Right cardiac atrium (tissue), 5 donors: Measurements from ENCODE around the gene GRHL3. TPM values are rescaled to one million over a fixed set of nuclear protein-coding genes. Genes with fewer than 3 reads are reported as not detected.

Experiments
- ATAC-seq, 2 donors: fragments of 200-7000 bp; cut with Tn5 transposase; one replicate each; pipeline versions ENCODE4 v1.8.0 to v1.9.1; 2020; ENCODE audit warnings: moderate library complexity in 2 of 2, mild to moderate bottlenecking in 1 of 2
- DNase-seq, 3 donors: peaks; one replicate each; pipeline ENCODE4 v3.0.0-alpha.2; 2020
- H3K27ac ChIP-seq: one replicate; pipeline ENCODE4 v1.5.1; 2013; ENCODE audit warnings: mild to moderate bottlenecking, low read length, control low read depth, moderate library complexity
- H3K27me3 ChIP-seq: one replicate; pipeline ENCODE4 v1.6.1; 2013; ENCODE audit not compliant: control insufficient read depth, insufficient read depth
- H3K4me1 ChIP-seq: one replicate; pipeline ENCODE4 v1.6.1; 2013; ENCODE audit warnings: low read length; ENCODE audit not compliant: control insufficient read depth, insufficient read depth
- H3K4me3 ChIP-seq: one replicate; pipeline ENCODE4 v1.5.1; 2013; ENCODE audit warnings: low read length, control low read depth
- H3K9me3 ChIP-seq: one replicate; pipeline ENCODE4 v1.6.1; 2013; ENCODE audit warnings: low read length; ENCODE audit not compliant: control insufficient read depth
- WGBS: extraction: QIAGEN DNeasy Blood & Tissue Kit; methylation state at CpG from one replicate; pipeline ENCODE4 v1.1.7; 2013; 5-methylcytosine and 5-hydroxymethylcytosine counted together
- intact Hi-C, 4 donors: fragments of 100-400 bp; cut with DNase I; formaldehyde crosslinking; loops; one replicate each; pipeline versions ENCODE4 v1.11.0 to v1.14.0; 2022 to 2023
- polyA plus RNA-seq: library from polyadenylated mRNA; stranded (reverse); fragments of 200-250 nt; gene quantifications from one replicate; pipeline ENCODE4 v1.2.3, GENCODE V29; 2013
- total RNA-seq, 4 donors: library from RNA; stranded (reverse); fragmentation: NEBNext Ultra II Directional; extraction: Animal tissue kit (Norgen Biotek cat#: 25700); gene quantifications; one replicate each; pipeline ENCODE4 v1.2.1, GENCODE V29; 2021
- donor health status: healthy with polysubstance abuse.
- donor health status: DM: no; HTN: yes; CAD: no.
- donor health status: DM: no; HTN: no; CAD: no.
- donor health status: DM: no; HTN: yes; CAD: no; lungs with severe emphysema.
- donor health status: DM: yes; HTN: yes; CAD: no.

The GRHL3 gene
- total and polyA plus RNA-seq, 5 donors, result 0.39 to 1.7 (median 0.85) TPM; not detected in 2

GRCh38 chr1:24302209-24302611 is 16.9 kb upstream of the GRHL3 start:
- Histone ChIP-seq H3K27ac (no peak overlapping the region), H3K27me3 (no peaks in the 10 kb centered on the region), H3K4me1 (no peaks in the 10 kb centered on the region), H3K9me3 (no peaks in the 10 kb centered on the region), H3K4me3 (no peak overlapping the region)
- DNase-seq (no peak), ATAC-seq (no peak)
- intact Hi-C loops, result no loop called here
- WGBS, result 70% methylated on average over 3 of the region's 3 CpGs

GRCh38 chr1:24303600-24303999 is 15.6 kb upstream of the GRHL3 start:
- DNase-seq, result no peak
- H3K9me3 ChIP-seq, result no peaks in the 10 kb centered on the region
- ATAC-seq, result no peak
- intact Hi-C loops, result no loop called here
- no peaks in the 10 kb centered on the region for H3K27me3 ChIP-seq
- WGBS, result 93% methylated on average over 4 of the region's 4 CpGs
- H3K27ac ChIP-seq, result no peak overlapping the region
- no peaks in the 10 kb centered on the region for H3K4me1 ChIP-seq
- no peak overlapping the region for H3K4me3 ChIP-seq

GRCh38 chr1:24304763-24305162 is 14.4 kb upstream of the GRHL3 start:
- Histone ChIP-seq H3K4me3 (no peak overlapping the region), H3K27me3 (no peaks in the 10 kb centered on the region), H3K27ac (no peak overlapping the region), H3K9me3 (no peaks in the 10 kb centered on the region), H3K4me1 (no peaks in the 10 kb centered on the region)
- WGBS, result 79% methylated on average over 3 of the region's 3 CpGs
- ATAC-seq (no peak), DNase-seq (no peak)
- intact Hi-C loops, result no loop called here

GRCh38 chr1:24308365-24309015 is 10.7 kb upstream of the GRHL3 start:
- no peak overlapping the region for H3K4me3 ChIP-seq
- WGBS, result 77% methylated on average over 7 of the region's 7 CpGs
- no peaks in the 10 kb centered on the region for H3K27me3 ChIP-seq
- DNase-seq (no peak), ATAC-seq (no peak)
- no peaks in the 10 kb centered on the region for H3K4me1 ChIP-seq
- intact Hi-C loops, result no loop called here
- H3K27ac ChIP-seq, result no peak overlapping the region
- no peaks in the 10 kb centered on the region for H3K9me3 ChIP-seq

GRCh38 chr1:24309762-24310485 is 9.2 kb upstream of the GRHL3 start:
- H3K27me3 ChIP-seq, result no peaks in the 10 kb centered on the region
- ATAC-seq (no peak), DNase-seq (no peak)
- H3K9me3 ChIP-seq, result no peaks in the 10 kb centered on the region
- H3K4me1 ChIP-seq, result no peaks in the 10 kb centered on the region
- intact Hi-C loops, result no loop called here
- H3K4me3 ChIP-seq, result no peak overlapping the region
- WGBS, result 88% methylated on average over 4 of the region's 4 CpGs
- H3K27ac ChIP-seq, result no peak overlapping the region

- 94% methylated on average over 3 of the region's 3 CpGs for WGBS
These were observed 7.9 kb upstream of the GRHL3 start for GRCh38 chr1:24311234-24311633.

GRCh38 chr1:24311741-24312140 is 7.4 kb upstream of the GRHL3 start:
- no peak overlapping the region for H3K27ac ChIP-seq
- no peaks in the 10 kb centered on the region for H3K4me1 ChIP-seq
- H3K4me3 ChIP-seq, result no peak overlapping the region
- ATAC-seq (no peak), DNase-seq (no peak)
- 84% methylated on average over 1 of the region's 1 CpG for WGBS
- no peaks in the 10 kb centered on the region for H3K9me3 ChIP-seq
- no peaks in the 10 kb centered on the region for H3K27me3 ChIP-seq
- intact Hi-C loops, result no loop called here

More at GRCh38 chr1:24311234-24311633, 7.9 kb upstream of the GRHL3 start:
- intact Hi-C loops, result no loop called here
- no peak for DNase-seq
- no peak overlapping the region for H3K4me3 ChIP-seq
- ATAC-seq, result no peak
- no peak overlapping the region for H3K27ac ChIP-seq
- no peaks in the 10 kb centered on the region for H3K27me3 ChIP-seq
- no peaks in the 10 kb centered on the region for H3K4me1 ChIP-seq
- H3K9me3 ChIP-seq, result no peaks in the 10 kb centered on the region

GRCh38 chr1:24315391-24315790 is 3.8 kb upstream of the GRHL3 start:
- ATAC-seq (no peak), DNase-seq (no peak)
- intact Hi-C loops, result no loop called here
- Histone ChIP-seq H3K27me3 (no peaks in the 10 kb centered on the region), H3K4me3 (no peak overlapping the region), H3K9me3 (no peaks in the 10 kb centered on the region), H3K27ac (no peak overlapping the region), H3K4me1 (peaks cover 2% of the 10 kb centered on the region)
- WGBS, result 62% methylated on average over 6 of the region's 6 CpGs

GRCh38 chr1:24316645-24317044 is 2.5 kb upstream of the GRHL3 start:
- intact Hi-C loops, result no loop called here
- peaks cover 2% of the 10 kb centered on the region for H3K4me1 ChIP-seq

GRCh38 chr1:24317081-24317480 is 2.1 kb upstream of the GRHL3 start:
- intact Hi-C loops, result no loop called here
- Histone ChIP-seq H3K27me3 (no peaks in the 10 kb centered on the region), H3K27ac (no peak overlapping the region), H3K9me3 (no peaks in the 10 kb centered on the region), H3K4me1 (peaks cover 2% of the 10 kb centered on the region), H3K4me3 (no peak overlapping the region)
- DNase-seq (no peak), ATAC-seq (no peak)
- 88% methylated on average over 6 of the region's 6 CpGs for WGBS

More at GRCh38 chr1:24316645-24317044, 2.5 kb upstream of the GRHL3 start:
- 76% methylated on average over 3 of the region's 3 CpGs for WGBS
- Histone ChIP-seq H3K9me3 (no peaks in the 10 kb centered on the region), H3K4me3 (no peak overlapping the region), H3K27me3 (no peaks in the 10 kb centered on the region), H3K27ac (no peak overlapping the region)
- ATAC-seq (no peak), DNase-seq (no peak)

GRCh38 chr1:24317956-24318614 is 1.1 kb upstream of the GRHL3 start:
- Histone ChIP-seq H3K27me3 (no peaks in the 10 kb centered on the region), H3K4me3 (no peak overlapping the region), H3K4me1 (peaks cover 2% of the 10 kb centered on the region), H3K27ac (no peak overlapping the region), H3K9me3 (no peaks in the 10 kb centered on the region)
- 24% methylated on average over 2 of the region's 2 CpGs for WGBS
- intact Hi-C loops, result no loop called here
- DNase-seq (no peak), ATAC-seq (no peak)
